Measurements from ENCODE around the gene REN. TPM values are rescaled to one million over a fixed set of nuclear protein-coding genes. Genes with fewer than 3 reads are reported as not detected.
A peak's percentile ranks its signal among the peaks of the same experiment; 100 is the strongest.

The REN gene
- total RNA-seq, 1 donor from 2014 or later = 0.29 TPM

- no peak for DNase-seq (ENCODE audit: extremely low read depth, low read depth, low spot score)
Observed at GRCh38 chr1:204192046-204192445, 25.9 kb upstream of the REN start.

GRCh38 chr1:204191456-204191855 is 25.3 kb upstream of the REN start:
- DNase-seq (ENCODE audit: extremely low read depth, low read depth, low spot score) = no peak

GRCh38 chr1:204190212-204191211 is 24.4 kb upstream of the REN start:
- DNase-seq (ENCODE audit: extremely low read depth, low read depth, low spot score) = no peak

- no peak for DNase-seq (ENCODE audit: extremely low read depth, low read depth, low spot score)
Observed at GRCh38 chr1:204188959-204189639, 23.0 kb upstream of the REN start.

GRCh38 chr1:204186597-204186996 is 20.5 kb upstream of the REN start:
- DNase-seq (ENCODE audit: extremely low read depth, low read depth, low spot score) = no peak

- DNase-seq (ENCODE audit: extremely low read depth, low read depth, low spot score) = no peak
Observed at GRCh38 chr1:204181116-204181515, 15.0 kb upstream of the REN start.

GRCh38 chr1:204180133-204180532 is 14.0 kb upstream of the REN start:
- DNase-seq (ENCODE audit: extremely low read depth, low read depth, low spot score) = no peak

- DNase-seq (ENCODE audit: extremely low read depth, low read depth, low spot score) = no peak
Observed at GRCh38 chr1:204178487-204179281, 12.5 kb upstream of the REN start.

- DNase-seq (ENCODE audit: extremely low read depth, low read depth, low spot score) = no peak
Observed at GRCh38 chr1:204177133-204177532, 11.0 kb upstream of the REN start.

GRCh38 chr1:204176049-204176448 is 9.9 kb upstream of the REN start:
- no peak for DNase-seq (ENCODE audit: extremely low read depth, low read depth, low spot score)

- DNase-seq (ENCODE audit: extremely low read depth, low read depth, low spot score) = no peak
Observed at GRCh38 chr1:204174958-204175357, 8.8 kb upstream of the REN start.

GRCh38 chr1:204172404-204173029 is 6.4 kb upstream of the REN start:
- DNase-seq (ENCODE audit: extremely low read depth, low read depth, low spot score) = no peak

GRCh38 chr1:204171751-204172178 is 5.6 kb upstream of the REN start:
- peak; percentile 64 for DNase-seq (ENCODE audit: extremely low read depth, low read depth, low spot score)

GRCh38 chr1:204170494-204171155 is 4.5 kb upstream of the REN start:
- DNase-seq (ENCODE audit: extremely low read depth, low read depth, low spot score) = no peak

- no peak for DNase-seq (ENCODE audit: extremely low read depth, low read depth, low spot score)
Observed at GRCh38 chr1:204169858-204170257, 3.7 kb upstream of the REN start.

- DNase-seq (ENCODE audit: extremely low read depth, low read depth, low spot score) = no peak
Observed at GRCh38 chr1:204167730-204168129, 1.6 kb upstream of the REN start.

GRCh38 chr1:204162494-204163074 is 3.6 kb downstream of the REN start:
- DNase-seq (ENCODE audit: extremely low read depth, low read depth, low spot score) = no peak

GRCh38 chr1:204161609-204162493 is 4.3 kb downstream of the REN start:
- no peak for DNase-seq (ENCODE audit: extremely low read depth, low read depth, low spot score)

- DNase-seq (ENCODE audit: extremely low read depth, low read depth, low spot score) = no peak
Observed at GRCh38 chr1:204157962-204158361, 8.2 kb downstream of the REN start.

Measured in glomerular endothelial cell (primary cell).